CD14-positive monocyte (primary cell): ENCODE results near the gene KCNV2. TPM values are rescaled to one million over a fixed set of nuclear protein-coding genes. Genes with fewer than 3 reads are reported as not detected.
A peak's percentile ranks its signal among the peaks of the same experiment; 100 is the strongest.

ENCODE experiments used
- DNase-seq, 3 donors: peaks; one replicate each; pipeline ENCODE4 v3.0.0-alpha.2; 2011 to 2022
- H2AFZ ChIP-seq: 2 replicates; pipeline ENCODE4 v1.6.0; 2012; ENCODE audit warnings: mild to moderate bottlenecking, low read depth, low read length, inconsistent platforms; ENCODE audit not compliant: insufficient read depth, poor library complexity, severe bottlenecking
- H3K27ac ChIP-seq, 2 donors: 1 replicate in 1 of 2; 2 replicates in 1 of 2; pipeline ENCODE4 v1.5.1; 2012 to 2013; ENCODE audit warnings: low read length in 2 of 2, control low read depth in 1 of 2, inconsistent platforms in 1 of 2, low read depth in 1 of 2, mild to moderate bottlenecking in 1 of 2
- H3K27me3 ChIP-seq, 2 donors: one replicate each; pipeline versions ENCODE4 v1.6.0 to v1.6.1; 2011 to 2013; ENCODE audit warnings: low read length in 2 of 2; ENCODE audit not compliant: control insufficient read depth in 2 of 2, insufficient read depth in 2 of 2
- H3K36me3 ChIP-seq, 2 donors: replicated peaks in 1 of 2; 1 replicate in 1 of 2; 2 replicates in 1 of 2; pipeline versions ENCODE4 v1.5.1 to v1.6.1; 2012 to 2013; ENCODE audit warnings: low read length in 2 of 2, control low read depth in 1 of 2, inconsistent platforms in 1 of 2, mild to moderate bottlenecking in 1 of 2; ENCODE audit not compliant: insufficient read depth in 2 of 2, control insufficient read depth in 1 of 2
- H3K4me1 ChIP-seq, 2 donors: 1 replicate in 1 of 2; 2 replicates in 1 of 2; pipeline versions ENCODE4 v1.5.1 to v1.6.1; 2012 to 2013; ENCODE audit warnings: low read length in 2 of 2, control low read depth in 1 of 2, inconsistent platforms in 1 of 2, mild to moderate bottlenecking in 1 of 2, moderate library complexity in 1 of 2; ENCODE audit not compliant: insufficient read depth in 2 of 2, control insufficient read depth in 1 of 2
- H3K4me2 ChIP-seq: replicated peaks from 2 replicates; pipeline ENCODE3; 2012; ENCODE audit warnings: low read length, moderate library complexity, mild to moderate bottlenecking; ENCODE audit not compliant: poor library complexity, severe bottlenecking; ENCODE audit errors: extremely low read depth
- H3K4me3 ChIP-seq, 3 experiments: fragments of 200-600 bp in 1 of 3; sonication (generic) in 1 of 3; replicated peaks in 1 of 3; 1 replicate in 2 of 3; 2 replicates in 1 of 3; pipeline ENCODE4 v1.5.1; 2011 to 2013; ENCODE audit warnings: low read length in 3 of 3, mild to moderate bottlenecking in 3 of 3, control low read depth in 2 of 3, low read depth in 2 of 3, inconsistent platforms in 1 of 3, moderate library complexity in 1 of 3
- H3K79me2 ChIP-seq: 2 replicates; pipeline ENCODE4 v1.6.0; 2012; ENCODE audit warnings: mild to moderate bottlenecking, control low read depth, inconsistent platforms, low read length, moderate library complexity; ENCODE audit not compliant: insufficient read depth
- H3K9ac ChIP-seq: 2 replicates; pipeline ENCODE4 v1.6.0; 2017; ENCODE audit warnings: low read length, mild to moderate bottlenecking; ENCODE audit not compliant: insufficient read depth, poor library complexity, severe bottlenecking
- H3K9me3 ChIP-seq, 2 donors: replicated peaks in 1 of 2; 1 replicate in 1 of 2; 2 replicates in 1 of 2; pipeline versions ENCODE4 v1.5.1 to v1.6.1; 2012 to 2013; ENCODE audit warnings: low read length in 2 of 2, control low read depth in 1 of 2; ENCODE audit not compliant: control insufficient read depth in 1 of 2, insufficient read depth in 1 of 2
- H4K20me1 ChIP-seq: 2 replicates; pipeline ENCODE4 v1.6.0; 2012; ENCODE audit warnings: mild to moderate bottlenecking, low read length, control low read depth, moderate library complexity; ENCODE audit not compliant: insufficient read depth
- H3K27ac Mint-ChIP-seq, 7 donors: one replicate each; pipeline ENCODE4 v1.8.0; 2020; ENCODE audit warnings: mild to moderate bottlenecking in 7 of 7, mixed read lengths in 7 of 7, moderate library complexity in 6 of 7, inconsistent platforms in 2 of 7
- H3K27me3 Mint-ChIP-seq, 3 donors: one replicate each; pipeline ENCODE4 v1.8.0; 2021 to 2022; ENCODE audit warnings: low read depth in 3 of 3, mild to moderate bottlenecking in 3 of 3, mixed read lengths in 3 of 3, moderate library complexity in 3 of 3, inconsistent platforms in 1 of 3
- H3K36me3 Mint-ChIP-seq, 2 donors: one replicate each; pipeline ENCODE4 v1.8.0; 2020; ENCODE audit warnings: mixed read lengths in 2 of 2, inconsistent platforms in 1 of 2, mild to moderate bottlenecking in 1 of 2
- H3K4me1 Mint-ChIP-seq: one replicate; pipeline ENCODE4 v1.8.0; 2020; ENCODE audit warnings: mild to moderate bottlenecking, mixed read lengths
- H3K4me3 Mint-ChIP-seq, 2 donors: one replicate each; pipeline ENCODE4 v1.8.0; 2020; ENCODE audit warnings: mild to moderate bottlenecking in 2 of 2, mixed read lengths in 2 of 2, moderate library complexity in 1 of 2
- H3K9me3 Mint-ChIP-seq, 7 donors: one replicate each; pipeline ENCODE4 v1.8.0; 2020 to 2022; ENCODE audit warnings: mixed read lengths in 7 of 7, mild to moderate bottlenecking in 6 of 7, moderate library complexity in 6 of 7, inconsistent platforms in 2 of 7
- WGBS: methylation state at CpG from one replicate; pipeline ENCODE4 v1.1.5; 2013; ENCODE audit warnings: missing lambda C conversion rate; ENCODE audit not compliant: insufficient coverage; 5-methylcytosine and 5-hydroxymethylcytosine counted together
- intact Hi-C, 2 donors: fragments of 100-400 bp; cut with micrococcal nuclease; formaldehyde crosslinking; loops; one replicate each; pipeline versions ENCODE4 v1.15.0 to v1.15.1; 2023
- polyA plus RNA-seq, 3 donors: library from polyadenylated mRNA; depleted of rRNA in 1 of 3; unstranded in 2 of 3; stranded (reverse) in 1 of 3; fragments of 300-500 nt in 2 of 3; fragments of >200 nt in 1 of 3; fragmentation: Illumina TruSeq in 2 of 3; gene quantifications; 1 replicate in 2 of 3; 2 replicates in 1 of 3; pipeline ENCODE4 v1.2.3, GENCODE V29; 2012 to 2021
- TF ChIP-seq, protein P1 (sequence below): fragments of 200-600 bp; IDR thresholded peaks from one replicate; pipeline ENCODE4 v1.8.0; 2022; ENCODE audit warnings: antibody characterized with exemption, mild to moderate bottlenecking

KCNV2 gene
- polyA plus RNA-seq, 3 donors = not detected

DNA sequence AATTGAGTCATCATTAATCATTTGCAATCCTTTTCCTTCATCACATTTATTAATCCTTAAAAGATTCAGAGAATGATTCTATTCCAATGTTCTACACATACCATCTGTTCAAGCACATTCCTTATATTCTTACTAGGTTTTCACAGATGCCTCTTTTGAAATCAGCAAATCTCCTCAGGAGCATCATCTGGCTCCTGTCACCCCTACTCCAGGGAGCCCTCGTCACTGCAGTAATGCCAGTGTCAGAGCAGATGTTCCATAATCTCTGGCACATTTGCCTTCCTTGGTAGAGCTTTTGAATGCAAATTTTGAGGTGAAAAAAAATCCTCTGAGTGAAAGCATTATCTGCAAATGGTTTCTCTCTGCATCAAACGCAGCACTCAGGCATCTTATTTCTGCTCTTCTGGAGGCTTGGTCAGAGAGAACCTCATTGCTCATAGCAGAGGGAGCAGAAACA, 7.6 kb upstream of the KCNV2 start:
- Mint-ChIP-seq H3K27me3 (no peaks in the 10 kb centered on the region), H3K4me3 (no peak overlapping the region), H3K27ac (no peak overlapping the region), H3K36me3 (no peaks in the 10 kb centered on the region), H3K4me1 (peaks cover under 1% of the 10 kb centered on the region), H3K9me3 (peaks cover 0 to 4% (median 0%) of the 10 kb centered on the region in 7 donors)
- DNase-seq = no peak
- intact Hi-C loops = no loop called here
- Histone ChIP-seq H3K27me3 (no peaks in the 10 kb centered on the region), H2AFZ (no peak overlapping the region), H3K4me3 (no peak overlapping the region), H3K9me3 (no peaks in the 10 kb centered on the region), H3K36me3 (no peaks in the 10 kb centered on the region), H3K4me2 (no peak overlapping the region), H4K20me1 (no peaks in the 10 kb centered on the region), H3K4me1 (no peaks in the 10 kb centered on the region), H3K9ac (no peak overlapping the region), H3K27ac (no peak overlapping the region), H3K79me2 (no peaks in the 10 kb centered on the region)
- TF ChIP-seq, protein P1, sequence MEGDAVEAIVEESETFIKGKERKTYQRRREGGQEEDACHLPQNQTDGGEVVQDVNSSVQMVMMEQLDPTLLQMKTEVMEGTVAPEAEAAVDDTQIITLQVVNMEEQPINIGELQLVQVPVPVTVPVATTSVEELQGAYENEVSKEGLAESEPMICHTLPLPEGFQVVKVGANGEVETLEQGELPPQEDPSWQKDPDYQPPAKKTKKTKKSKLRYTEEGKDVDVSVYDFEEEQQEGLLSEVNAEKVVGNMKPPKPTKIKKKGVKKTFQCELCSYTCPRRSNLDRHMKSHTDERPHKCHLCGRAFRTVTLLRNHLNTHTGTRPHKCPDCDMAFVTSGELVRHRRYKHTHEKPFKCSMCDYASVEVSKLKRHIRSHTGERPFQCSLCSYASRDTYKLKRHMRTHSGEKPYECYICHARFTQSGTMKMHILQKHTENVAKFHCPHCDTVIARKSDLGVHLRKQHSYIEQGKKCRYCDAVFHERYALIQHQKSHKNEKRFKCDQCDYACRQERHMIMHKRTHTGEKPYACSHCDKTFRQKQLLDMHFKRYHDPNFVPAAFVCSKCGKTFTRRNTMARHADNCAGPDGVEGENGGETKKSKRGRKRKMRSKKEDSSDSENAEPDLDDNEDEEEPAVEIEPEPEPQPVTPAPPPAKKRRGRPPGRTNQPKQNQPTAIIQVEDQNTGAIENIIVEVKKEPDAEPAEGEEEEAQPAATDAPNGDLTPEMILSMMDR = no peak
- WGBS = 95% methylated on average over 2 of the region's 2 CpGs

DNA sequence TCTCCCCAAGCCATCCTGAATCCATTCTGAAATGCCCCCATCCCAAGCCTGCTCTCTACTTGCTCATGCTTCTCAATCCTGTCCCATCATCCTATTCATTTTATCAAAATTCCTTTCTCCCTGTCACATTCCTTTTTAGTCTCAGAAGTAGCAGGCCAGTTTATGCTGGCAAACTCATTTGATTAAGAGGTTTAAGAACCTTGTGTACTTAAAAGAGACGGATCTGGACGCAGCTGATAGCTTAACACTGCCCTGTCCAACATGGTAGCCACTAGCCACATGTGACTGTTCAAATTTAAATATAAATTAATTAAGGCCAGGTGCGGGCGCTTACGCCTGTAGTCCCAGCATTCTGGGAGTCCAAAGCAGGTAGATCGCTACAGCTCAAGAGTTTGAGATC, 5.6 kb upstream of the KCNV2 start:
- no peaks in the 10 kb centered on the region for H3K27me3 Mint-ChIP-seq
- no peak overlapping the region for H3K9ac ChIP-seq
- no peak overlapping the region for H3K4me2 ChIP-seq
- H3K36me3 Mint-ChIP-seq = no peaks in the 10 kb centered on the region
- no peaks in the 10 kb centered on the region for H3K4me1 ChIP-seq
- no peaks in the 10 kb centered on the region for H3K9me3 ChIP-seq
- peaks cover 0 to 4% (median 0%) of the 10 kb centered on the region in 7 donors for H3K9me3 Mint-ChIP-seq
- no peaks in the 10 kb centered on the region for H3K27me3 ChIP-seq
- H4K20me1 ChIP-seq = no peaks in the 10 kb centered on the region
- no peak overlapping the region for H2AFZ ChIP-seq
- H3K27ac Mint-ChIP-seq = peak overlapping the region in 1 of 7 donors; percentile 23
- H3K4me1 Mint-ChIP-seq = no peaks in the 10 kb centered on the region
- no peaks in the 10 kb centered on the region for H3K79me2 ChIP-seq
- H3K27ac ChIP-seq = no peak overlapping the region
- H3K36me3 ChIP-seq = no peaks in the 10 kb centered on the region
- H3K4me3 ChIP-seq = no peak overlapping the region
- no peak overlapping the region for H3K4me3 Mint-ChIP-seq
- intact Hi-C loops = no loop called here
- TF ChIP-seq, protein P1 = no peak
- no peak for DNase-seq
- no CpG with 5 or more reads among the region's 6 CpGs for WGBS
